GM18517 (cell line): Measurements from ENCODE around the gene CFI.
A peak's percentile ranks its signal among the peaks of the same experiment; 100 is the strongest.

Experiments used
- ATAC-seq: cut with Tn5 transposase; IDR thresholded peaks from one replicate; pipeline ENCODE4 v1.9.1; 2021; ENCODE audit warnings: mild to moderate bottlenecking, moderate library complexity; ENCODE audit not compliant: unreplicated experiment

The CFI gene

DNA sequence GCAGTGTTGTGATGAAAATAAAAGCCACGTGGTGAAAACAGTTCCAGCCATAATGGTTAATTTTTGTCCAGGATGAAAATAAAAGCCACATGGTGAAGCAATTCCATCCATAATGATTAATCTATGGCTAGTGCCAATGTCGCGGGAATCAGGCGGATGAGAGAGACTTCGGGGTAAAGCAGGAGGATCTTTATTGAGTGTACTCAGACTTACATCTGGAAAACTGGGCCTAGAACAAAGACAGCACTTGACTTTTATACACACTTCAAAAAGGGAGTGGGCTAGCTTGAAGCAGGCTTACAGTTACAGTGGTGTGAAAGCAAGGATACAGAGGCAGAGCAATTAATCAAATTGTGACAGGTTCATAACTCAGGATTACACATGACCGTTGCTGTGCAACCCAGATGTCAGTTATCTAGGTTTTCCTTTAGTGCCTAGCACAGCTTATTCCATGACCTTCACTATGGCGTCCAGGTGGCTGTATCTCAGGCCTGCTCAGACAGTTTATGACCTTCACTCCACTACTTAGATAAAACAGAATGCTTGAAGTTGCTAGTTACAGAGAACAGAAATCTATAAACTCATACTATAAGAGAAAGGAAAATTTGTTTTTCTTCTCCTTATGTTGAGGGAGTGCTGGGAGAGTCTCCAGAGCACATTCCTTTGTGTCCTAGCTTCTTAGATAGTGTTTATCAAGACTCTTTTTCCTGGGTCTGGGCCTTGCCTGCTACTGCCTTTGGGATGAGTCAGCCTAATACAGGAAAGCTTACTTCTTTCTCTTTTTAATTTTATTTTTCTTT, 66.0 kb downstream of the CFI start:
- ATAC-seq, result no peak

DNA sequence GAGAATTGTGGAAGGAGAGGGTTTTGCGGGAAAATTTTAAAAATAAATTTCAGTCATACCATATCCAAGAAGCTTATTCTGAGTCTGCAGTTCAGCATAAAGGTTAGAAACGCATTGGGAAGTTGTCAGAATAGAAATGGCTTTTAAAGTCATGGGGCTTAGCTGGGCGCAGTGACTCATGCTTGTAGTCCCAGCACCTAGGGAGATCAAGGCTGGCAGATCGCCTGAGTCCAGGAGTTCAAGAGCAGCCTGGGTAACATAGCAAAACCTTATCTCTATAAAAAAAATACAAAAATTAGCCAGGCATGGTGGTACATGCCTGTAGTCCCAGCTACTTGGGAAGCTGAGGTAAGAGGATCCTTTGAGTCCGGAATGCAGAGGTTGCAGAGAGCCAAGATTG, 68.1 kb downstream of the CFI start:
- ATAC-seq, result no peak

DNA sequence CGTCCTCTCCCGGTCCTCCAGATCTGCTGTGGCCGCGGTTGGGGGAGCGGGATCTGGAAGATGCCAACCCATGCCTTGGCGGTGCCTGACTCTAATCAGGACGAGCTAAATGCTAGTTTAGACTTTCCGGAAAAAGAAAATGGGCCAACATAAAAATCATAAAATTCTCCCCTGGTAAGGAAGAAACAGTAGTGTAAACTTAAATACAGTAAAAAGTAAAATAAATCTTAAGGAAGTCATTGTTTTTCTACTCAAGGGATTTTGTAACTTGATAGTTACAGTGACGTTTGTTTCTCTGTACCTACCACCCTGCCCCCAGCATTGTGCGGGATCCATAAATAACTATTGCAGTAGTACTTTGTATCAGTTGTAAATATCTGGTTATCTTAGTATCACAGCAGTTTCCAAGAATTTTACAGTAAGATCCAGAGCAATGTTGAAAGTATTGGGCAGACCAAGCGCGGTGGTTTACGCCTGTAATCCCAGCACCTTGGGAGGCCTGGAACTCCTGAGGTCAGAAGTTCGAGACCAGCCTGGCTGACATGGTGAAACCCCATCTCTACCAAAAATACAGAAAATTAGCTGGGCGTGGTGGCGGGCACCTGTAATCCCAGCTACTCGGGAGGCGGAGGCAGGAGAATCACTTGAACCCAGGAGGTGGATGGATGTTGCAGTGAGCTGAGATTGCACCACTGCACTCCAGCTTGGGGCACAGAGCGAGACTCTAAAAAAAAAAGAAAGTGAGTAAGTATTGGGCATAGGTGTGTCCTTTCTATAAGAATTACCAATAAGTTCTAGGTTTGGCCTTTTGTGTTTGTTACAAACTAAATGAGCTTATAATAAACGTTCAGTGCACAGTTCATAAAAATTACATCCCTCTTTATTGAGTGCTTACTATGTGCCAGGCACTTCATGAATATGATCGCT, 70.9 kb downstream of the CFI start:
- ATAC-seq, result no peak

DNA sequence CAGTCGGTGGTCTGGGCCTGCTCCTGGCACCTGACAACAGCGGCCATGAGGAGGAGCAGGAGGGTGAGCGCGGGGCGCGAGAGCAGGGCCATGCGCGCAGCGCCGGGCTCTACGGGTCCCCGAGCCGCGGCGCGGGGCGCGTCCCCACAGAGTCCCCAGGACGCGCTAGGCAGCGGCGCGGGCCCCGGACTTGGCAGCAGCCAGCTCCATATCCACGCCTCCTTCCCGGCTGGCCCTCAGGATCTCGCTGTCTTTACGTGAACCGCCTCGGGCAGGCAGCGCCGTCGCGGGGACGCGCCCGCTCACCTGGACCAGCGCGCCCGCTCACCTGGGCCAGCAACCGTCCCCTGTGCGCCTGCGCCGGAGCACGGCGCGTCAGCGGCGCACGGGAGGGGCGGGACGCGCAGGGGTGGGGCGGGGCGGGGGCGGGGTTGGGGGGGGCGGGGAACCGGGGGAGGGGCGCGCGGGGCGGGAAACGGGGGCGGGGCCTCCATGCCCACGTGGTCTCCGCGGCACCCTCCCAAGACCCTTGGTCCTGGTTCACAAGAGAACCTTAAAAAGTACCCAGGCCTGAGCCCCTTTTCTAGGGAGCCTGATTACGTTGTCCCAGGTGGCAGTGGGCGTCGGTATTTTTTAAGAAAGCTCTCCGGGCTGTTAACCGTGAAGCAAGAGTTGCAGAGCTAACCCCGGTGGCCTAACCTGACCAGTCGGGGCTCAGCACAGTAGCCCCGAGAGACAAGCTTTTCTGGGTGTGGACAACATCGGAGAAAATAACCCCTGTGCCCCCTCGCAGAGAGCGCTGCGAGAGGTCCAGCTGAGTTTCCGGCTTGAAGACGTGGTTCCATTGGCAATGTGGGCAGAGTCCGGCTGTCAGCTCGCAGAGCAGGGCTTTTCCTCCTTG, 71.8 kb downstream of the CFI start, which contains the start of gene PLA2G12A:
Gene PLA2G12A (minus strand): TSS at position 353 of the 901 bp plus-strand sequence. CDS start 261 bp downstream, at position 92.
- ATAC-seq, result peak; percentile 81

DNA sequence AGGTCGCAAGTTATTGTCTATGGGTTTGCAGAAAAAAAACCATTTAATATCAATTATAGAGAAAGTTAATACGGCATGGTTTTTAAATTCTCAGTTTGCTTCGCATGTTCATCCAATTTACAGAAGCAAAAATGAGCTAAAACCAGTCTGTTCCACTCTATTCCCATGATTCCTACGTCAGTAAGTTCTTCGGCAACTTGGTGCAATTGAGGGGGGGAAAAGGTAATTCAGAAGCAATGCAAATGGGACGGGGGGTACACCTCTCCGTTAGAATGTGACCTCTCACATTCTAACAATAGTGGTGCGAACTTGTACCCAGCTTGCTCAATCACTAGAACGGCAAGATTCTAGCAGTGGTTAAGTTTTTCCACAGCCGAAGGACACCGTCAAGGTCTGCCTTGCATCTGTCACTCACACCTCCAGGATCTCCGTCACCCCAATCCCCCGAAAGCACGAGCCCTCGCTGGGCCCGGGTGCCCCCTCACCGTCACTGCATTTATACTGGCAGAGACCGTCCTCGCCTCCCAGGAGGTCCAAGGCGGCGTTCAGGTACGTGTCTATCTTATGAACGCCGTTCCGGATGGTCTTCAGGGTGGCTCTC, 72.6 kb downstream of the CFI start:
- ATAC-seq, result no peak

DNA sequence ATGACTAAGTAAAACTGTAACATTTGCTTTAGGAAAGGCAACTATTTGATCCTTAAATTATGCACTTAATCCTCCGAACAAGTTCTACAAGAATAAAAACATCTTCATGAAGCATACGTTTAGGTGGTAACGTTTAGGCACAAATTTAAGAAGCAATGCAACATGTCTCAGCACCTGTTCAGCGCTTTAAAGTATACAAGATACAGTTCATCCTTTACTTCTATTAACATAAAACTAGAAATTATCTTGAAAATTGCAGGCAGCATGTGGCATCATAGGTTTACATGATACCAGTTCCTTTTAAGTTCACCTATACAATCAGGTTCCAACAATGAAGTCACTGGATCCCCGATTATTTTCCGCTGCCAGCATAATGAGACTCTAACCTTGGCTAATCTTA, 73.4 kb downstream of the CFI start:
- ATAC-seq, result no peak

DNA sequence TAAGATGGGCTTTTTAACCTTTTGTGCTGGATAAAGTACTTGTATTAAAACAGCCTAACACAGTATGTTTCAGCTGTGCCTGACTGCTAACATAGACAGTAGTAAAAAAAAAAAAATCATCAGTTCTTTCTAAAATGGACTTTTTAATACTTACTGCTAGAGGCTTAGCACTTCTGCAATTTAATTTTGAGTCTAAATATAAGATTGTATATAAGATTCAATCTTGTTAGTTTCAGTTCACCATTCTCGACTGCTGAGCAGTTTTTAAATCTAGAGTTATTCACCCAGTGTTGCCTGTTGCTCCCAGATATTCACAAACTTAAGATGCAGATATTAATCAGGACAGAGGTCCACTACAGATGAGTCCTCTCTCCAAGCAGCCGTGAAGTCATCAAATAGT, 78.7 kb downstream of the CFI start:
- ATAC-seq, result no peak

DNA sequence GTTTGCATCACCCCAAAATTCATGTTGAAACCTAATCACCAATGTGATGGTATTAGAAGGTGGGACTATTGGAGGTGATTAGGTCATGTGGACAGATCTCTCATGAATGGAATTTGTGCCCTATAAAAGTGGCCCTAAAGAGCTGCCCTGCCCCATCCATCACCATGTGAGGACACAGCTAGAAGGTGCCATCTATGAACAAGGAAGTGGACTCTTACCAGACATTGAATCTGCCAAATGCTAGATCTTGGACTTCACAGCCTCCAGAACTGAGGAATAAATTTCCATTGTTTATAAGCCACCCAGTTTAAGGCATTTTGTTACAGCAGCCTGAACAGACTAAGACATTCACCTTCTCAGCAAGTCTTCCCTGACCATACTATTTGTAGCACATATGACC, 79.4 kb downstream of the CFI start:
- no peak for ATAC-seq

DNA sequence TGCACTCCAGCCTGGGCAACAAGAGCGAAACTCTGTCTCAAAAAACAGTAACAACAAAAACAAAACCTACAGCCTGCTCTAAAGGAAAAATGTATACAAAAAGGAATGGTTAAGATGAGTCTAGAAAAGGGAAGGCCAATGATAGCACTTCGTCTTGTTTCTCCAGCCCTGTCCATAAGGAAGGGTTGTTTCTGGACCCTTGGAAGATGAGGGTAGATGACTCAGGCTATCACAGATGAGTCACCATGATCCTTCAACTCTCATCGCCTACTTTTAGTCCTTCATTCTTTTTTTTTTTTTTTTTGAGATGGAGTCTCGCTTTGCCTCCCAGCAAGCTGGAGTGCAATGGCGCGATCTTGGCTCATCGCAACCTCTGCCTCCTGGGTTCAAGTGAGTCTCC, 80.8 kb downstream of the CFI start:
- no peak for ATAC-seq

DNA sequence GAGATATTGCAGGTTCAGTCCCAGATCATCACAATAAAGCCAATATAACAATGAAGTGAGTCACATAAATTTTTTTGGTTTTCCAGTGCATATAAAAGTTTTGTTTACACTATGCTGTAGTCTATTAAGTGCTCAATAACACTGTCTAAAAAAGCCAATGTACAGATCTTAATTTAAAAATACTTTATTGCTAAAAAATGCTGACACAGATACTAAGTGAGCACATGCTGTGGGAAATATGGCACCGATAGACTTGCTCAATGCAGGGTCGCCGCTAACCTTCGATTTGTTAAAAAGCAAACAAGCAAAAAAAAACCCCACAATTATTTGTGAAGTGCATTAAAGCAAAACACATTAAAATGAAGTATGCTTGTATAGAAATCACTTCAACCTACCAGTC, 82.2 kb downstream of the CFI start:
- no peak for ATAC-seq

DNA sequence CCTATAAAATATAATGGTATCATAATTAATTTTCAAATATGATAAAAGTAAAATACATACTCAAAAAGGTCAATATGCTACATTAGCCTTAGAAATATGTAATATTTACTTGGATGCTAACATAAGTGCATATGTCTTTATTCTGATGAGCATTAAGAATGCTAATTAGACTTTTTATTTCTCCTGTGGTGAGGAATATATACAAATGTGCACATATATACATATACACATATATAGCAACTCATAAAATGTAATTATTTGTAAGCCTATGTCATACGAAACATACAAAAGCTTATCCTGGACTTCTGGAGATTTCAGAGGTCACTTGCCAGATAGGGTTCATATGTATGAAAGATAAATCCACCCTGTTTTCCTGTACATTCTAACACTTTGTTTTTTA, 83.0 kb downstream of the CFI start:
- ATAC-seq, result no peak

DNA sequence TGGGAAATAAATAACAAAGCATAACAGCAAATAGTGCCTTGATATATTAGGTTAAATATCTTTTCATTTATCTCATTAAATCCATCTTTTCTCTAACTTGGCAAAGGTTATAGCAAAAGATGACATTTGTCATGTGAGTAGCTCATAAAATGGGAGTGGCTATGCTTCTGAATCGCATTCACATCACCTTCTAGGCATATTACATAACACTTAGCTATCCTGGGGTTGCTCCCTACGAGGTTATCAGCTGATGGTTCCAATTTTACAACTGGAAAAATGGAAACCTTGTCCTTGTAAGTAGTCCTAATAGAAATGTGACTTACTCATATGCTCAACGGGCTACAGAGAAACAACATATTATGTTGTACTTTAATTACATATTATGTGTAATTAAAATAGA, 88.3 kb downstream of the CFI start:
- ATAC-seq, result no peak

DNA sequence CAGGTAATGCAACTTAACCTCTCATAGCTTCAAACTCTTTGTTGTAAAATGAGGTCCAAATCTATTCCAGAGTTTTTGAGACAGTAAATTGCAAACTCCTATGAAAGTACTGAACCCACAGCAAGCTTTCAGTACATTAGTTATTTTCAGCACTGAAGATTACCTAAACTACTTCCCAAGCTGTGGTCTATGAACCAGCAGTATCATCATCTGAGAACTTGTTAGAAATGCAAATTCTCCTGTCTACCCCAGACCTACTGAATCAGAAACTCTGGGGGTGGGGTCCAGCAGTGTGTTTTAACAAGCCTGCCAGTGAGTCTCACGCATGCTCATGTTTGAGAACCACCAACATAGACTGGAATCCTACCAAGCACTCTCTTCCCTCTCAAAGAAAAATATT, 92.8 kb downstream of the CFI start:
- peak; percentile 82 for ATAC-seq

DNA sequence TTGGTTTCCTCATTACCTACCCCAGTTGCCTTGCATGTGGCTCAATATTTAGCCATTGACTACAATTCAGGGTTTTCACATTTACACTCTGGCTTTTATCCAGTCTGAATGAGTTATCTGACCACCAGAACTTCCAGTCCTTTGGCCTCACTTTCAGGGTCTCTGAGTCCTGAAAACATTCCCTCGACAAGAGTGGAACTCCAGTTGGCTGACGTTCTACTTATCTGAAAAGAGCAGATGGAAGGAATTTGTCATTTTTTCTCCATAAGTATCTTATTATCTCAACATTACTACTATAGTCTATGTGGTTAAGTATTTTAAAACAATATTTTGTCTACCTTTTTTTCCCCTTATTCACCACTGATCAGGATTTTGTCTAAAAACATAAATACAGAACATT, 93.4 kb downstream of the CFI start:
- no peak for ATAC-seq

DNA sequence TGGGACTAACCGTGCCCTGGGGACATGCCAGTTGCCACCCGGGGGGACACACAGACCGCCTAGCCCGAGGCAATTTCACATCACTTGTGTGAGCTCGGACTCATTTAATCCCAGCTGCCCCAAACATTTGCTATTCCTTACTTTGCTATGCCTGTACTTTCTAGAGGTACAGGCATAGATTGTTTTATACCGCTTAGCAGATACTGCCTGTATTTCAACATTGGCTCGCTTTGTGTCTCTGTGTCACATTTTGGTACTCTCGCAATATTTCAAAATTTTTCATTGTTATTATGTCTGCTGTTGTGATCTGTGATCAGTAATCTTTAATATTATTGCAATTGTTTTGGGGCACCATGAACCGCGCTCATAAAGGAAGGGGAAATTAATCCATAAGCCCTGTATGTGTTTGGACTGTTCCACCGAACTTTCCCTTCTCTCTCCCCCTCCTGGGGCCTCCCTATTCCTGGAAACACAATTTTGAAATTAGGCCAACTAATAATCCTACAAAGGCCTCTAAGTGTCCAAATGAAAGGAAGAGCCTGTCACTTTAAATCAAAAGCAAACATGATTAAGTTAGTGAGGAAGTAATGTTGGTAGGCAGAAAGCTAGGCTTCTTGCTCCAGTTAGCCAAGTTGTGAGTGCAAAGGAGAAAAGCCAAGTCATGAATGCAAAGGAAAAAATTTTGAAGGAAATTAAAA, 98.0 kb downstream of the CFI start:
- ATAC-seq, result no peak

DNA sequence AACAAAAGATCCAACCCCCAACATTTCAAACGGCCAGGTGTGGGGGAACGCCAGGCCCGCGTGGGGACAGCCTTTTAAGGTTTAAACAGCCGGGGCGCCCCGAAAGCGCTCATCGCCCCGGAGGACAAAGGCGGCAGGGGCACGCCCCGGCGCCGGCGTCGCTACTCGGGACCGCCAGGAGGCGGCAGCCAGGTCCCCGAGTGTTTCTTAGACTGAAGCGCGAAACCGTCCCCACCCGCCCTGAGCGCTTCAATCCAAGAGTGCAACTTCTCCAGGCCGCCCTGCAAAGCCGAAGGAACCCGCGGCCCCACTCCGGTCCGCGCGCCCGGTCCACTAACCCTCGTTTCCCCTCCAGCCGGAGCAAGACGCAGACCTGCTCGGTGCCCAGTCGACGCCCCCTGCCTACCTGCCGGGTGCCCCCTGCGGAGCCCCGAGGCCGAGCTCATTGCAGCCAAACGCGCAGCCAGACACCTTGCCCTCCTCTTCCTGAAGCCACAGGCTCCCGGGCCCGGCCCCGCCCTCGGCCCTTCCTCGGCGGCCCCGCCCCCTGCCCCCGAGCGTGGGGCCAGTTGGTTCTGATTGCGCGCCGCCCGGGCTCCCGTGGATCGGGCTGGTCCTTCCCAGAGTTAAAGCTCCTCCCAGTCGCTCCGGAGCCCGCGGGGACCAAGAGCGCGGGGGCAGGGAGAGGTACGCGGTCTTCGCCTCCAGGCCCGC, 98.7 kb downstream of the CFI start, which contains the start of gene CASP6:
Gene CASP6 (minus strand): TSS at position 496 of the 714 bp plus-strand sequence. CDS start 50 bp downstream, at position 446.
- ATAC-seq, result peak; percentile 68

DNA sequence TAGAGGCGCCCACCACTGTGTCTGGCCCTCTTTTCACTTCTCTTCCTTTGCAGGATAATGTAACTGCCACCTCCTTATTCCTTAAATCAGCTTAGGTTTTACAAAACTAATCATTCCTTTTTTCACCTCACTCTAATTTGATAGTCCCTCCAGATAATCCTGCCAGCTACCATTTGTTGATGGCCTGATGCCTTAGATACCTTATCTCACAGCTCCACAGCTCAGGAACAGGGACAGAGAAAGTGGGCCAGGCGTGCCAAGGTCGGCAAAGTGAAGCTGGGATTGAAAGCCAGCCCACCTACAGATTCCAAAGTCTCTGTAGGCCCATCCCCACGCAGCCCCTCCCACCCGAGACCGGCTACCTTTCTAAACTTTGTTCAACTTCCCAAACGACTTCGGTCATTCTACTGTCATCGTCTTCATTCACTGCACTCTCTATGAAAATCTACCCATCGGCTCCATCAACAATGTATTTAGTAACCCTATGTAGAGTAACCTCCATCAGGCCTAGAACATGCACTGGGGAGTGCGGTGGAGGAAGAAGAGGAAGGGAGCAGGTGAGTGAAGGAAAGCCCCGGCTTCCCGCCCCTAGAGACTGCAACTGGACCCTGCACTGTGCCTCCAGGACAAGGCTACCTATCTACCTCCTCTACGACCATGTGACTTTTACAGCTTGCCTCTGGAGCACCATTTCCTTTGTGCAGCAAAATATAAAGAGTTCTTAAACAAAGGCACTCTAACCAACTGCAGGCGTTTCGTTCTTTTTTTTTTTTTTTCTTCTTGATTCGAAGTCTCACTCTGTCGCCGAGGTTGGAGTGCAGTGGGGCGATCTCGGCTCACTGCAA, 100.0 kb downstream of the CFI start:
- ATAC-seq, result peak; percentile 12

DNA sequence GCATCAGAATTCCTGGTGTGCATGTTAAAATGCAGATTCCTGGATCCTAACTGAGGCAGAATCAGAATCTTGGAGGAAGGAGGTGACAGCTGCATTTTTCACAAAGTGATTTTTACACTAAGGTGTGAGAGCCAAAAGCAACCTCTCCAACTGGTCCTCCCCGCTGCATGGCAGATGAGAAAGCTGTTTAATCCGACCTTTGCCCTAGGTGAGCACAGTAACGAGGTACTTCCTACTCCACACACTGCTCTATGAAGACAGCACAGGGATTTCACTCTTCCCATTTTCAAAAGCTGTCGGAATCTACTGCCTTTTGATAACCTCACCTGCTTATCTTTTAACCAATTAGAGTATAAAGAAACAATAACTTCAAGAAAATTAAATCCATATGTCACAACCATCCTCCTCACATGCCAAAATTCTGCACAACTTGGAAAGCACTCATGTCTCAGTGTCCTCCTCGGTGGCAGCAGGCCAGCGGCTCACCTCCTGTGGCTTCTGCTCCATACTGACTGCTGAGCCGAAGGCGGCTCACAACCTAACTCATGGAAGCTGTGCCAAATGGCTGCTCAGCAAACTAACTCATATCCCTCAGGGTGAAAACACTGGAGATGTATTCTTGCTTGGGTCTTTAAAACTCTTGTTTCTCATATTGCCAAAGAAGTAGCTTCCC, 102.1 kb downstream of the CFI start:
- ATAC-seq, result no peak
